ENCODE data around the gene PLIN5.

DNA sequence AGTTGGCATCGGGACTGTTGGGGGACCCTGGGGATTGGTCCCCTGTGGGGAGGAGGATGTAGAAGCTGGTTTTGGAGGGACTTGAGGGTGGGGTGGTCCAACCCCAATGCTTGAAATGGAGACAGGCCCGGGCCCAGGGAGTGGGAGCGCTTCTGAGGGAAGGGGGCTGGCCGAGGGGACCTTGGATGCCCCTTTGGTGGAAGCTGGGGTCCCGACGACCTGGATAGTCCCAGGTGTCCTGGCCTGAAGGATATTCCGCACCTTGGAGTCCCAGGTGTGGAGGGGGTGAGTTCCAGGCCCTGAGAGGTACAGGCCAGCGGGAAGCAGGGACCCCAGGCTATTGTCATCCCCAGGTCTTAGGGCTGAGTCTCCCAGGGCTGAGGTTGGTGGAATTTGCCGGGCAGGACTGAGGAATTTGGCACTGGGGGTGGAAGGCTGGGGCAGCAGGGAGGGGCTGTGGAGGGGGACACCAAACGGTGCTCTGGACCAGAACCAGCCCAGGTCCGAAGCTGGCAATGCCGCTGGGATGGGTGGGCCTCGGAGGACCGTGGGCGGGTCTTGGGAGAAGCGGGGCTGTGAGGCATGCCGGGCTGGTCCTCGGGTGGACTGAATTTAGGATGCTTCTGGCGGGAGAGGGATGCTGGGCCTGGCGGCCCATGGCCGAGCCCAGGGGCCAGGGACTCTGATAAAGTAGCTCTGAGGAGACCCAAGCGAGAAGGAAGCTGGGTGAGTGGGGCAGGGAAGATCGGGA lies 61.1 kb downstream of the PLIN5 start:
- no peak for TF ChIP-seq TAF1 (IDR thresholded peaks at IDR 0.05; ENCODE audit: low read depth, low read length)
- TF ChIP-seq, protein P1, sequence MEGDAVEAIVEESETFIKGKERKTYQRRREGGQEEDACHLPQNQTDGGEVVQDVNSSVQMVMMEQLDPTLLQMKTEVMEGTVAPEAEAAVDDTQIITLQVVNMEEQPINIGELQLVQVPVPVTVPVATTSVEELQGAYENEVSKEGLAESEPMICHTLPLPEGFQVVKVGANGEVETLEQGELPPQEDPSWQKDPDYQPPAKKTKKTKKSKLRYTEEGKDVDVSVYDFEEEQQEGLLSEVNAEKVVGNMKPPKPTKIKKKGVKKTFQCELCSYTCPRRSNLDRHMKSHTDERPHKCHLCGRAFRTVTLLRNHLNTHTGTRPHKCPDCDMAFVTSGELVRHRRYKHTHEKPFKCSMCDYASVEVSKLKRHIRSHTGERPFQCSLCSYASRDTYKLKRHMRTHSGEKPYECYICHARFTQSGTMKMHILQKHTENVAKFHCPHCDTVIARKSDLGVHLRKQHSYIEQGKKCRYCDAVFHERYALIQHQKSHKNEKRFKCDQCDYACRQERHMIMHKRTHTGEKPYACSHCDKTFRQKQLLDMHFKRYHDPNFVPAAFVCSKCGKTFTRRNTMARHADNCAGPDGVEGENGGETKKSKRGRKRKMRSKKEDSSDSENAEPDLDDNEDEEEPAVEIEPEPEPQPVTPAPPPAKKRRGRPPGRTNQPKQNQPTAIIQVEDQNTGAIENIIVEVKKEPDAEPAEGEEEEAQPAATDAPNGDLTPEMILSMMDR (IDR thresholded peaks at IDR 0.05; ENCODE audit: control extremely low read depth in 1 of 3, insufficient read depth in 1 of 3, low read depth in 1 of 3, low read length in 3 of 3), result no peak
- no peak for TF ChIP-seq JUN (IDR thresholded peaks at IDR 0.05; ENCODE audit: low read depth, low read length)
- TF ChIP-seq NRF1 (IDR thresholded peaks at IDR 0.05; ENCODE audit: low read depth, low read length), result no peak
- TF ChIP-seq CHD1 (IDR thresholded peaks at IDR 0.05; ENCODE audit: low read depth, low read length), result no peak
- no peak for TF ChIP-seq POLR2AphosphoS5 (IDR thresholded peaks at IDR 0.05; ENCODE audit: low read depth, low read length)
- TF ChIP-seq POLR2A (IDR thresholded peaks at IDR 0.05; ENCODE audit: control extremely low read depth in 1 of 2, low read depth in 2 of 2, low read length in 2 of 2), result no peak
- TF ChIP-seq KDM1A (IDR thresholded peaks at IDR 0.05; ENCODE audit: borderline replicate concordance, low read length), result no peak
- no peak for TF ChIP-seq TAF7 (optimal IDR thresholded peaks at IDR 0.05; ENCODE audit: borderline replicate concordance, low read depth, low read length)
- TF ChIP-seq PHF8 (conservative IDR thresholded peaks at IDR 0.05; ENCODE audit: low read depth, low read length), result no peak
- TF ChIP-seq TBP (IDR thresholded peaks at IDR 0.05; ENCODE audit: low read depth, low read length), result no peak
